ENCODE measurements around the gene CHRND. TPM values are rescaled to one million over a fixed set of nuclear protein-coding genes. Genes with fewer than 3 reads are reported as not detected.

CHRND gene
- total RNA-seq, 1 experiment from 2014 or later = not detected

GRCh38 chr2:232573042-232573441, 47.1 kb downstream of the CHRND start:
- DNase-seq (ENCODE audit: low spot score) = no peak

GRCh38 chr2:232573771-232574435, 47.9 kb downstream of the CHRND start:
- no peak for DNase-seq (ENCODE audit: low spot score)

- no peak for DNase-seq (ENCODE audit: low spot score)
Observed at GRCh38 chr2:232574674-232575403, 48.9 kb downstream of the CHRND start.

GRCh38 chr2:232575404-232575746, 49.4 kb downstream of the CHRND start:
- no peak for DNase-seq (ENCODE audit: low spot score)

- DNase-seq (ENCODE audit: low spot score) = no peak
Observed at GRCh38 chr2:232576995-232577394, 51.0 kb downstream of the CHRND start.

GRCh38 chr2:232577841-232578240, 51.9 kb downstream of the CHRND start:
- no peak for DNase-seq (ENCODE audit: low spot score)

GRCh38 chr2:232578626-232579025, 52.7 kb downstream of the CHRND start:
- no peak for DNase-seq (ENCODE audit: low spot score)

GRCh38 chr2:232580648-232580981, 54.7 kb downstream of the CHRND start:
- DNase-seq (ENCODE audit: low spot score) = no peak

GRCh38 chr2:232581725-232582124, 55.8 kb downstream of the CHRND start:
- DNase-seq (ENCODE audit: low spot score) = no peak

- no peak for DNase-seq (ENCODE audit: low spot score)
Observed at GRCh38 chr2:232584238-232584637, 58.3 kb downstream of the CHRND start.

Other genes starting within 250 kb of the CHRND start
- 1.4 and 1.5 TPM in 2 replicates for gene ALPP, start 147.4 kb upstream of the CHRND start, total RNA-seq (2014; rRNA removed; shearing (Covaris generic))
- gene ALPG, start 119.3 kb upstream of the CHRND start, total RNA-seq (2014; rRNA removed; shearing (Covaris generic)) = not detected in 2 replicates
- not detected in 2 replicates for gene ALPI, start 70.0 kb upstream of the CHRND start, total RNA-seq (2014; rRNA removed; shearing (Covaris generic))
- gene ECEL1, start 38.3 kb upstream of the CHRND start, total RNA-seq (2014; rRNA removed; shearing (Covaris generic)) = not detected in 2 replicates
- not detected in 2 replicates for gene PRSS56, start 5.8 kb upstream of the CHRND start, total RNA-seq (2014; rRNA removed; shearing (Covaris generic))
- gene CHRNG, start 13.5 kb downstream of the CHRND start, total RNA-seq (2014; rRNA removed; shearing (Covaris generic)) = not detected in 2 replicates
- gene TIGD1, start 24.4 kb downstream of the CHRND start, total RNA-seq (2014; rRNA removed; shearing (Covaris generic)) = 4.8 and 5.4 TPM in 2 replicates
- gene EIF4E2, start 24.5 kb downstream of the CHRND start, total RNA-seq (2014; rRNA removed; shearing (Covaris generic)) = 97.7 and 277 TPM in 2 replicates
- gene EFHD1, start 107.4 kb downstream of the CHRND start, total RNA-seq (2014; rRNA removed; shearing (Covaris generic)) = 0.31 and 3.7 TPM in 2 replicates
- gene GIGYF2, start 171.2 kb downstream of the CHRND start, total RNA-seq (2014; rRNA removed; shearing (Covaris generic)) = 37.0 and 43.7 TPM in 2 replicates